Activated CD4-positive, alpha-beta T cell treated with anti-CD3 and anti-CD28 coated beads for 4 hours (primary cell): ENCODE results near the gene NACAD.
"Not testable (repeated sequence)": the region's sequence is repeated elsewhere in the genome, so short reads cannot be mapped to it uniquely, and the experiment has no call there.

Experiments
- DNase-seq, 2 donors: peaks; one replicate each; pipeline ENCODE4 v3.0.0-alpha.2; 2020

NACAD gene

DNA sequence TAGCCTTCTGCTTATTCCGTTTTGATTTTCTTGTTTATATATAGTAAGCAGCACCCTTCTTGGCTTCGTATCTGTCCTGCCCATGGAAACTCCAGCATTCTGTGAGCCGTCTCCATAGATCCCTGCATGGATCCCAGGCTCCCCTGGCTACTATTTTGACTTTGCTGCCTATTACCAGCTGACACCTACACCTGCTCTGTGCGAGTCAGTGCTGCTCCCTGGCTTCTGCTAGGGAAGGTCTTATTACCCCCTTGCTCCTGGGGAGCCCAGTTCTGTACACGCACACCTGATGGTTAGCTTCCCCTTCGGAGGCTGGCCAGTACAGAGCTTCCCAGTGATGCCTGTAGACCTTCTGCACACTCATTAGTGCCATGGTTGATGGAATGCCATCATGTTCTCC is 35.4 kb downstream of the NACAD start:
- DNase-seq, result no peak

DNA sequence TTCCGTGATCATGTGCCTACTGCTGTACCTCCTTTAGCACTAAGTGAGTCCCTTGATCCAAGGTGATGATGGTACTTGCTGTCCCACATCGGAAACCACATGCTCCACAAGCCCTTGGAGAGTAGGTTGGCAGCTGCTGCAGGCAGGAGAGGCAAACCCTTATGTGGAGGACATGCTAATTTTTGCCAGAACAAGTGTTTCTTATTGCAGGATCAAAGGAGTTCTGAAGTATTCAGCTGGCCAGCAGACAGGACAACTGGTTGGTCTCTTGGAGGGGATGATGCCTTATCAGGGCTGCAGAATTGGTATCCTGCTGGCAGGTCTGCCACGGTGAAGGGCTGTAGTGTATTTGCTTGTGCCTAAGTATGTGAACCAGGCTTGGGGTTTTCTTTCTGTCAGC is 36.8 kb downstream of the NACAD start:
- no peak for DNase-seq

GRCh38 chr7:45050198-45050597 is 38.6 kb downstream of the NACAD start:
- DNase-seq, result no peak

GRCh38 chr7:45048748-45049147 is 40.0 kb downstream of the NACAD start:
- peak in 1 of 2 donors; percentile 18 for DNase-seq

GRCh38 chr7:45044338-45044737 is 44.4 kb downstream of the NACAD start:
- no peak for DNase-seq

GRCh38 chr7:45039106-45039505 is 49.7 kb downstream of the NACAD start:
- no peak for DNase-seq

DNA sequence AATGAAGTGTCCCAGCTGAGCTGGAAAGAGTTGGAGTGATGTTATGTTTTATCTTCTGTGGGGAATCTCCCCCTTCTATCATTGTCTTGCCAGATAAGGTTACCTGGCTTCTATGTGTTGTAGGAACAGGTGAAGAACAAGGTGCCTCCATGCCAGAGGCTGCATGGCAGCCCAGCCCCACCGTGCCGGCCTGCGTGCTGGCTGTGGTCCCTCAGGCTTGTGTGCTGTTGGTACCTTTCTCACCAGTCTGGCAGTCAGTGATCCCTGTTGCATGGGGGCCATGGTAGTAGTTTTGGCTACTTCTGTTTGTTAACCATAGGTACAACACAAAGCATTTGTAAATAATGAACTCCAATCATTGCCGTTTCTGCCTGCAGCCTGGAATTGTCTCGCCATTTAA is 50.9 kb downstream of the NACAD start:
- no peak for DNase-seq

GRCh38 chr7:45036796-45037195 is 52.0 kb downstream of the NACAD start:
- no peak for DNase-seq

GRCh38 chr7:45036317-45036716 is 52.5 kb downstream of the NACAD start:
- no peak for DNase-seq

DNA sequence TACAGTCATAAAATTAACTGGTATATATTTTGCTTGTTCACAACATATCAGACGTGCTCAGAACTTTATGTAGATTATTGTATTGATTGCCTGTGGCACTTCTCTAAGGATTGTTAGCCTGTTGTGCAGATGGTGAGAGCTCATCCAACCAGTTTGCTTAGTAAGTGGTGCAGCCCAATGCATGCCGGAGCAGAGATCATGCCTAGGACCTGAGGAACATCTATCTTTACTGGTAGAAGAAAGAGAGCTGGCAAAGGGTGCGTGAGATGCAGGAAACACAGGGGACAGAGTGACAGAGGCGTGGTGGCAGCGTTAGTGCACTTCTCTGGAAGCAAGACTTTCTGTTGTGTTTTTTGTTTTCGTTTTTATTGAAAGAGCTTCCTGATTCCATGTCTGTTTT is 52.9 kb downstream of the NACAD start:
- no peak for DNase-seq

GRCh38 chr7:45035371-45035770 is 53.4 kb downstream of the NACAD start:
- no peak for DNase-seq

- not testable (repeated sequence) for DNase-seq
Observed at GRCh38 chr7:45034710-45035109, 54.1 kb downstream of the NACAD start.

DNA sequence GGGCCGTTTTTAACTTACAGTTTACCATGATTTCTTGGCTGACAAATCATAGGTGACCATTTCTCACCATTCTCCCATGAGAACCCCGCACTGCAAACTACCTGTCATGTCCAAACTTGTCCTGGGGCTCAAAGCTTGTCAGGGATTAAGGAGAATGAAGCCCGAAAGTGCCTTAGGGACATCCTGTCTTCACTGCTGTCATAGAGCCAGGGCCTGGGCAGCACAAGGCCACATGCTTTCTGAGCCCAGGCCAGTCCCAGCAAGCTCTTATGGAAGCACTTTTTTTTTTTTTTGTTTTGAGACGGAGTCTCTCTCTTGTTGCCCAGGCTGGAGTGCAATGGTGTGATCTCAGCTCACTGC is 54.9 kb downstream of the NACAD start:
- no peak for DNase-seq

DNA sequence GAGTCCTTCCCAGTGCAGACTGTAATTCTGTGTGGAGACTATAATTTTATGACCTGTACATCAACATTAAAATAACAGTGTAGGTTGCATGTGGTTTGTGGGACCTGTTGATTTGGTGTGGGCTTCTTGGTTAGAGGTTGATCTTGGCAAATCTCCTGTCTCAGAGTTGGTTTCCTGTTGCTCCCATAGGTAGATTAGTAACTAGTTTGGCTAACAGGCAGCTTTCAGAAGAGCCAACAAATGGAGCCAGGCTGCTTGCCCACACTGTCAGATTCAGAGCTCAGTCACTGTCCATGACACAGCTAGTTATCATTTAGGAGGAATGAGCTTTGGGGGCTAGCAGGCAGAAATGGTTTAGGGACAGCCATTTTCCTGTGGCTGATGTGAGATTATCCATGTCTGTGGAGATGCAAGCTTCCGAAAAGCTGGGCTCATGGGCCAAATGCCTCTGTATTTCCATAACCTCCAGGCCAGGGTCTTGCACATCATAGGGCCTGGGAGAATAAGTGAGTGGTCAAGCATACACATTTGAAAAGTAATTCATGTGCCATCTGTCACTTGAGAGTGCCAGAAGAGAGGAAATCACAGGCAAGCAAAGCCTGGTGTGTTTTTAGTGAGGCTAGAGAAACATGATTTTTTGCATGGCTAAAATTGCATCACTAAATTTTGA is 55.4 kb downstream of the NACAD start:
- no peak for DNase-seq

DNA sequence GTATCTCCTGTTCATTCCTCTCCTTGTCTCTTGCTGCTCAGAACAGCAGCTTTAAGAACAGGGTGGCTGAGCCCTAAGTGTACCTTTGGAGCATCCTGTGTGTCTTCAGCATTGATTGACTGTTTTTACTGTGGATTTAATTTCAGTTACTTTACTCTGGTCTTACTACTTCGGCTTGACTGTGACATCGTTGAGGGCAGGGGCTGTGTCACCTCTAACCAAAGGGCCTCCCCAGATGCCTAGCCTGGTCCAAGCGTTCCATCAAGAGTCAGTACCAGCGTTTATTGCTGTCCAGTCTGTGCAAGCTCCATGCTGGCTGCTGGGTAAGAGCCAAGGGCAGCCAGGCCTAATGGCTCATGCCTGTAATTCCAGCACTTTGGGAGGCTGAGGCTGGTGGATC is 56.3 kb downstream of the NACAD start:
- no peak for DNase-seq

DNA sequence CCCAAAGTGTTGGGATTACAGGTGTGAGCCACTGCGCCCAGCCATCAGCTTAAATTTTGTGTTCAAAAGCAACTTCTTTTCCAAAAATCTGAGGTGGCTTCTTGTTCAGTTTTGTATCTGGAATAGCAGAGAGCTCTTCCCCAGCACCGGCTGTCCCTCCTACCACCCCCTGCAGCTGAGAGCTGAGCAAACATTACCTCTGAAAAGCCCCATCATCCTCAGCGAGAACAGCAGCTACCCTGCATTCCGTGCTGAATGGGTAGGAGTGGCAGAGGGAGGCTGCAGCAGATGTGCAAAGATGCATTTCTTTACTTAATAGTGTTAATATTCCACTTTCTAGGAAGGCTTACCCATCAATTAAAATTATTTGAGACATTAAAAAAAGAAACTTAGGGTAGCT is 56.9 kb downstream of the NACAD start:
- DNase-seq, result no peak
